Measurements from ENCODE around the gene TMEM91.

DNA sequence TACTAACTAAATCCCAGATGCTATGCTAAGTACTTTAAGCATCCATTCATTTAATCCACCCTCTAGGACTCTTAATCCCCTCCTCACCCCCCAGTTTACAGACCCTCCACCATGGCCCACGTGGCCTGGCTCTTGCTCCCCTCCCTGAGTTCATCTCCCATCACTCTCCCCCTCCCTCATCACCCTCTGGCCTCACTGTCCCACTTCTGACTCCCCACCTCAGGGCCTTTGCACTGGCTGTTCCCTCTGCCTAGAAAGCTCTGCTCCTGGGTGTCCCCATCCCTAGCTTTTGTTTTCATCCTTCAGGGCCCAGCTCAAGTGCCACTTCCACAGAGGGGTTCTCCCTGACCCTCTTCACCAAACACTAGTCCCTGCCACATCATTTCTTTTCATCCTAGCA is 16.6 kb upstream of the TMEM91 start:
- TF ChIP-seq, protein P1, sequence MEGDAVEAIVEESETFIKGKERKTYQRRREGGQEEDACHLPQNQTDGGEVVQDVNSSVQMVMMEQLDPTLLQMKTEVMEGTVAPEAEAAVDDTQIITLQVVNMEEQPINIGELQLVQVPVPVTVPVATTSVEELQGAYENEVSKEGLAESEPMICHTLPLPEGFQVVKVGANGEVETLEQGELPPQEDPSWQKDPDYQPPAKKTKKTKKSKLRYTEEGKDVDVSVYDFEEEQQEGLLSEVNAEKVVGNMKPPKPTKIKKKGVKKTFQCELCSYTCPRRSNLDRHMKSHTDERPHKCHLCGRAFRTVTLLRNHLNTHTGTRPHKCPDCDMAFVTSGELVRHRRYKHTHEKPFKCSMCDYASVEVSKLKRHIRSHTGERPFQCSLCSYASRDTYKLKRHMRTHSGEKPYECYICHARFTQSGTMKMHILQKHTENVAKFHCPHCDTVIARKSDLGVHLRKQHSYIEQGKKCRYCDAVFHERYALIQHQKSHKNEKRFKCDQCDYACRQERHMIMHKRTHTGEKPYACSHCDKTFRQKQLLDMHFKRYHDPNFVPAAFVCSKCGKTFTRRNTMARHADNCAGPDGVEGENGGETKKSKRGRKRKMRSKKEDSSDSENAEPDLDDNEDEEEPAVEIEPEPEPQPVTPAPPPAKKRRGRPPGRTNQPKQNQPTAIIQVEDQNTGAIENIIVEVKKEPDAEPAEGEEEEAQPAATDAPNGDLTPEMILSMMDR (IDR thresholded peaks at IDR 0.05) = no peak
- TF ChIP-seq MXI1 (IDR thresholded peaks at IDR 0.05; ENCODE audit: low read depth, low read length) (no peak), CHD2 (IDR thresholded peaks at IDR 0.05; ENCODE audit: low read length, partially characterized antibody) (no peak), TEAD4 (IDR thresholded peaks at IDR 0.05; ENCODE audit: borderline replicate concordance, insufficient read depth) (no peak), ELF1 (IDR thresholded peaks at IDR 0.05) (no peak), FOXJ3 (CRISPR knock-in tag; IDR thresholded peaks at IDR 0.05) (no peak), JUND (IDR thresholded peaks at IDR 0.05) (no peak), GABPA (IDR thresholded peaks at IDR 0.05; ENCODE audit: low read depth) (no peak), SIN3A (IDR thresholded peaks at IDR 0.05; ENCODE audit: borderline replicate concordance, low read depth, low read length) (no peak), SMC3 (IDR thresholded peaks at IDR 0.05; ENCODE audit: low read depth, low read length) (no peak)
- TF ChIP-seq, protein P2, sequence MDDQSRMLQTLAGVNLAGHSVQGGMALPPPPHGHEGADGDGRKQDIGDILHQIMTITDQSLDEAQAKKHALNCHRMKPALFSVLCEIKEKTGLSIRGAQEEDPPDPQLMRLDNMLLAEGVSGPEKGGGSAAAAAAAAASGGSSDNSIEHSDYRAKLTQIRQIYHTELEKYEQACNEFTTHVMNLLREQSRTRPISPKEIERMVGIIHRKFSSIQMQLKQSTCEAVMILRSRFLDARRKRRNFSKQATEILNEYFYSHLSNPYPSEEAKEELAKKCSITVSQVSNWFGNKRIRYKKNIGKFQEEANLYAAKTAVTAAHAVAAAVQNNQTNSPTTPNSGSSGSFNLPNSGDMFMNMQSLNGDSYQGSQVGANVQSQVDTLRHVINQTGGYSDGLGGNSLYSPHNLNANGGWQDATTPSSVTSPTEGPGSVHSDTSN (IDR thresholded peaks at IDR 0.05) = no peak
- TF ChIP-seq, protein P3, sequence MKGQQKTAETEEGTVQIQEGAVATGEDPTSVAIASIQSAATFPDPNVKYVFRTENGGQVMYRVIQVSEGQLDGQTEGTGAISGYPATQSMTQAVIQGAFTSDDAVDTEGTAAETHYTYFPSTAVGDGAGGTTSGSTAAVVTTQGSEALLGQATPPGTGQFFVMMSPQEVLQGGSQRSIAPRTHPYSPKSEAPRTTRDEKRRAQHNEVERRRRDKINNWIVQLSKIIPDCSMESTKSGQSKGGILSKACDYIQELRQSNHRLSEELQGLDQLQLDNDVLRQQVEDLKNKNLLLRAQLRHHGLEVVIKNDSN (IDR thresholded peaks at IDR 0.05; ENCODE audit: borderline replicate concordance, low read depth) = no peak
- TF ChIP-seq, protein P4, sequence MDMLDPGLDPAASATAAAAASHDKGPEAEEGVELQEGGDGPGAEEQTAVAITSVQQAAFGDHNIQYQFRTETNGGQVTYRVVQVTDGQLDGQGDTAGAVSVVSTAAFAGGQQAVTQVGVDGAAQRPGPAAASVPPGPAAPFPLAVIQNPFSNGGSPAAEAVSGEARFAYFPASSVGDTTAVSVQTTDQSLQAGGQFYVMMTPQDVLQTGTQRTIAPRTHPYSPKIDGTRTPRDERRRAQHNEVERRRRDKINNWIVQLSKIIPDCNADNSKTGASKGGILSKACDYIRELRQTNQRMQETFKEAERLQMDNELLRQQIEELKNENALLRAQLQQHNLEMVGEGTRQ (IDR thresholded peaks at IDR 0.05; ENCODE audit: borderline replicate concordance, low read depth, low read length) = no peak

All from SK-N-SH (cell line).